HG03175 (cell line): ENCODE results near the gene MALSU1.

Experiments
- ATAC-seq: cut with Tn5 transposase; IDR thresholded peaks from one replicate; pipeline ENCODE4 v1.9.1; 2021; ENCODE audit warnings: mild to moderate bottlenecking, moderate library complexity; ENCODE audit not compliant: unreplicated experiment

Gene MALSU1

DNA sequence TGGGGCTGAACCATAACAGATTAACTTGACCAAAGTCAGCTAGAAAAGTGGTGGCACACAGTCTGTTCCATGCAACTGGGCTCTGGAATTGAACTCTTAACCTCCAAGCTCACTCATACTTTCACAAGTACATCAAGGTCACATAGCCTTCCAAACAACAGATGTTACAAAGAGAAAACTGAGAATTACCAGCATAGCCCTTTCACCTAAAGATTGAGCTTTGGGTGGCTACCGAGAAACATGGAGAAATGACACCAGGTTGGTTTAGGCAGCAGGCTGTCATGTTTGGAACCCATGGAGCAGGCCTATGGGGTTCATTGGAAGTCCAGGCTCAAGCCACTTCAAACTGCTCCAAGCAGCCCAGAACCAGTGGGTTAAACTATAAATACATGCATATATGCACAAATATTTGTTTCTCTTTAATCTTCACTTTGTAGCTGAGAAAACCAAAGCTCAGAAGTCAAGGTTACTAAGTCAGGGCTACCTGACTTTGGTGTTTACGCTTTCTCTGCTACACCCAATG, 59.1 kb downstream of the MALSU1 start:
- ATAC-seq = no peak
